ENCODE data around the gene CHTOP.
"Not testable (repeated sequence)": the region's sequence is repeated elsewhere in the genome, so short reads cannot be mapped to it uniquely, and the experiment has no call there.

Gene CHTOP

DNA sequence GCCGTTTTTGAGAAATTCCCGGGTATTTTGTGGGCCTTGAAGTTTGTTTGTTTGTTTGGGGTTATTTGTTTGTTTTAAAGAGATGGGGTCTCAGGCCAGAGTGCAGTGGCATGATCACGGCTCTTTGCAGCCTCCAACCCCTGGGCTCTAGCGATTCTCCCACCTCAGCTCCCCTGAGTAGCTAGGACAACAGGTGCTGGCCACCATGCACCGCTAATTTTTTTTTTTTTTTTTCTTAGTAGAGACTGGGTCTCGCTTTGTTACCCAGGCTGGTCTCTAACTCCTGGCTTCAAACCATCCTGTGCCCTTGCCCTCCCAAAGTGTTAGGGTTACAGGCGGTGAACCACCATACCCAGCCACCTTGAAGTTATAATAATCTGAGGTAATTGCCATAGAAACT lies 2.0 kb downstream of the CHTOP start:
- no peak for DNase-seq

DNA sequence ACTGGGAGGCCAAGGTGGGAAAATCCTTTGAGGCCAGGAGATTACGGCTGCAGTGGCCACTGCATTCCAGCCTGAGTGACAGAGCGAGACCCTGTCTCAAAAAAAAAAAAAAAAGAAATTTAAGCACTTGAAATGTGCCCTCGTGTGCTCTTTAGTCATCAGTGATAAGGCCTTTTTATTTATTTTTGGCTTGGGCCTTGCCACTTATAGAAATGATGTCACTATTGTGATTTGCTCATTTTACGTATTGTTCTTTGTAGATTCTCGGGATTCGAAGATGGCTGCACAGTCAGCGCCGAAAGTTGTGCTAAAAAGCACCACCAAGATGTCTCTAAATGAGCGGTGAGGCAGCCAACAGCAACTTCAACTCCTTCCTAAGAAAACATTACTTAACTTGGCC lies 2.4 kb downstream of the CHTOP start:
- DNase-seq = no peak

DNA sequence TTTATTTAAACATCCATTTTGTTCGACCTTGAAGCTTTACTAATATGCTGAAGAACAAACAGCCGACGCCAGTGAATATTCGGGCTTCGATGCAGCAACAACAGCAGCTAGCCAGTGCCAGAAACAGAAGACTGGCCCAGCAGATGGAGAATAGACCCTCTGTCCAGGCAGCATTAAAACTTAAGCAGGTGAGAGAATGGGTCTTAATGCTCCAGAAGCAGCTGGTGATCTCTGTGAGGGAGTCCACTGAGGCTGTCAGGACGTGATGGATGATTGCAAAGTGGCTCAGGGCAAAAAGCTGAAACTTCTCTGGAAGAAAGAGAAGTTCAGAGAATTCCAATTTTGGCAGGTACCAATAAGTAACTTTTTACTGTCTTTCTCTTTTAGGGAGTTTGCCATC lies 4.4 kb downstream of the CHTOP start:
- DNase-seq = no peak

DNA sequence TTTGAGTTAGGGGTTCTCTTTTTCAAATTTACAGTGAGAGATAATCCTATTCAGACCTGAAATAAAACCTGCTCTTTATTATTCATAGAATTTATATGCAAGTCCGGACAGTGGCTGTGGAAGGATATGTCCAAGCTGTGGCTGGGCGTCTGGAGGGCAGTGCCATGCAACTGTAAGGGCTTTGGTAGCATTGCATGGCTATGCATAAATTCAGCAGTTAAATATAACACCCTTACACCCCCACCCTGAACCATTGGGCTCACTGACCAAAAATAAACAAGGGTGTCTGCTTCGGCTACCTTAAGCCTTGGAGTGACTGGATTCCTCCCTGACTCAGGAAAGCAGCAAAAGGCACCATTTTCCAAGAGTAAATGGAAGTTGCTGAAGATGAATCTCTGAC lies 5.4 kb downstream of the CHTOP start:
- DNase-seq = no peak

DNA sequence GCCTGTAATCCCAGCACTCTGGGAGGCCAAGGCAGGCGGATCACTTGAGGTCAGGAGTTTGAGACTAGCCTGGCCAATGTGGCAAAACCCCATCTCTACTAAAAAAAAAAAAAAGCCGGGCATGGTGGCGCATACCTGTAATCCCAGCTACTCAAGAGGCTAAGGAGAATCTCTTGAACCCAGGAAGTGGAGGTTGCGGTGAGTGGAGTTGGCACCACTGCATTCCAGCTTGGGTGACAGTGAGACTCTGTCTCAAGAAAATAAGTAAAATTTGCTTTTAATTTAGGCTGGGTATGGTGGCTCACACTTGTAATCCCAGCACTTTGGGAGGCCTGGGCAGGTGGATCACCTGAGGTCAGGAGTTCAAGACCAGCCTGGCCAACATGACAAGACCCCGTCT lies 6.3 kb downstream of the CHTOP start:
- not testable (repeated sequence) for DNase-seq

DNA sequence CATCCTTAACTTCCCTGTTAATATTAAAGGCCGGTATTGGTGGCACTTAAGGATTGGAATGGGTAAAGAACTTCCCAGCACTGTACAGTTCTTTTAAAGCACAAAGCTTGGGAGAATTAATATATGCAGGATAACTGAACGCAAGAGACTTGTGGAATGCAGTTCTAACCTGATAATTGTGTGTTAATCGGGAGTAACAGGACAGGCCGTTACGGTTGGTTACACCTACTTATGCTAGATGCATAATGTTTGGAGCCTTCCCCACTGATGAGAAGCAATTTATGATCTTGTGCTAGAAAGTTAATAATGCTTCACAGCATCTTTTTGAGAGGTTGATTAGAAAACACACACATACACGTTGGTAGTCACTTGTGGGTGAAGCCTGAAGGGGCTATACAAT lies 7.0 kb downstream of the CHTOP start:
- no peak for DNase-seq

DNA sequence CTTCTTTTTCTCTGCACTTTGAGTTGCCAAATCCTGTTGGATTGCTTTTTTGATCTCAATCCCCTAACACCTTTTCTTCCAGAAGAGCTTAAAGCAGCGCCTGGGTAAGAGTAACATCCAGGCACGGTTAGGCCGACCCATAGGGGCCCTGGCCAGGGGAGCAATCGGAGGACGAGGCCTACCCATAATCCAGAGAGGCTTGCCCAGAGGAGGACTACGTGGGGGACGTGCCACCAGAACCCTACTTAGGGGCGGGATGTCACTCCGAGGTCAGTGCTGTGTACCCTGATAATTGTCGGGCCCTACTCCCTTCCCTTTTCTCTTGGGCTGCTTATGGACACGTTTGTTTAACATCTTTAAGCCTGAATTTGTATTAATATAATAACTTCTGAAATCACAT lies 8.3 kb downstream of the CHTOP start:
- DNase-seq = no peak

DNA sequence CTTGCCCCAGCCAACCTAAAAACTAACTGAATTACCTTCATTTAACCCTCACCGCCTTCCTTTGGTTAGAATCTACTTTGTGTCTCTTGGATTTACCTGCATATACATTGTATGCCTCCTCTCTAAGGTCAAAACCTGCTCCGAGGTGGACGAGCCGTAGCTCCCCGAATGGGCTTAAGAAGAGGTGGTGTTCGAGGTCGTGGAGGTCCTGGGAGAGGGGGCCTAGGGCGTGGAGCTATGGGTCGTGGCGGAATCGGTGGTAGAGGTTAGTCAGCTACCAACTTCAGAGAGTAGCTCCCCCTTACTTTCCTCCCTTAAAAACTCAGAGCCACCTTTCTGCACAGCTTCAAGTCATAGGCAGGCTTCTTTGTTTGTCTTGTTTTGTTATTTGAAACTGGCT lies 9.2 kb downstream of the CHTOP start:
- DNase-seq = no peak

DNA sequence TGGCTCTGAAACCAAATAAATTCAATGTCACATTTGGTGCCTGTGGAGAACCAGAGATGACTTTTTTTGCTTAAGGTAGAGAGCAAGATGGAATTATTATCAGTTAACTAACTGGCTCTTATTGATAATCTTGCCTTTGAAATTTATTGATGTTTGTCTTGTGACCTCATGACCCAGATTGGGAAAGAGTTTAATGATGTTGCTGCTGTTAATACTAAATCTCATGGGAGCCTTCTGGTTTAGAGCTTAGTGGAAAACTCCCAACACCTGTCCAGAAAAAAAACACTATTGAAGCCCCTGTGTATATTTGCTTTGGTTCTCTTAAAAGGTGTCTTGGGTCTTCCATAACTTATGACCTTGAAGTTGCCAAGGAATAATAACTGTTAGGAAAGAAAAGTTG lies 9.9 kb downstream of the CHTOP start:
- DNase-seq = no peak

DNA sequence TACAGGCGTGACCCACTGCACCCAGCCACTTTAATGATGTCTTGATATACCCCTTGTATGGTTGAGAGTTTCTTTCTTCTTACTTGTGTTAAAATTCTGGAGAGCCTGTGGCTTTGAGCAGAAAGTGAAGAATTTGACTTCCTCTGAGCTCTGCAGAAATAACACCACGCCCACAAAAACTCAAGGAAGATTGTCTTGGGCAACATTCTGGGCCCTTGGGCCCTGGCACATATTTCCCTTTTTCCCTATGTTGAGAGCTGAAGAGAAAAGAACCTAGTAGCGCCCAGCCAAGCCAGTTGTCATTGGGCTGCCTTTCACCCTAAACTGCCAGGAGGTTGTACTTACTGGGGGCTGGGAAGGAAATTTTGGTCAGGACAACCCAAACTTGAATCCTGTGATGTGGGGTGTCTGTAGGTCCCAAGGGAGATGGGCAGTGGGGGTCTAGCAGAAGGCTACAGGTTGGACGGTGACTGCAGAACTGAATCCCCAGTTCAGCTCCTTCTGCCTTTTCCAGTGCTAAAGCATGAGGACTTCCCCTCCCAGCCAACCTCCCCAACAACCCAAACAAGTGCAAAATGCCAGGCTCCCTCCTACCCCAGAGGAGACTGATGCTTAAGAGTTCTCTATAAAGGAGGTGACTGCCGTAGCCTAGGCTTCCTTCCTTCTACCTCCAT lies 12.9 kb downstream of the CHTOP start:
- DNase-seq = no peak

DNA sequence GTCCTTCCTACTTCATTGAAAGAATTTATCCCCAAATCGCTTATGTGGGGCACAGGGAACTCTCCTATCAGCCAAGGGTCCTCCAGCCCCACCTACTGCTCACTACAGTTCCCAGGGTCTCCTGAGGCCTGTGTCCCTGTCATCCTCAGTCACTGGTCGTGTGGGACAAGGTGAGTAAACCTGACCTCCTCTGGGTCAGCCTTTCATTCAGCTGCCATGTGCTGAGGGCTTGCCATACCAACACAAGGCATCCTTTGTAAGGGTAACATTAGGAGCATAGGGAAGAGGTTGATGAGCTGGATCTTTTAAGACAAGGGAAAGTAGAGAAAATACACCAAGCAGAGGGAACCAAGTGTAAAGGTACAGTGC lies 13.5 kb downstream of the CHTOP start:
- no peak for DNase-seq

DNA sequence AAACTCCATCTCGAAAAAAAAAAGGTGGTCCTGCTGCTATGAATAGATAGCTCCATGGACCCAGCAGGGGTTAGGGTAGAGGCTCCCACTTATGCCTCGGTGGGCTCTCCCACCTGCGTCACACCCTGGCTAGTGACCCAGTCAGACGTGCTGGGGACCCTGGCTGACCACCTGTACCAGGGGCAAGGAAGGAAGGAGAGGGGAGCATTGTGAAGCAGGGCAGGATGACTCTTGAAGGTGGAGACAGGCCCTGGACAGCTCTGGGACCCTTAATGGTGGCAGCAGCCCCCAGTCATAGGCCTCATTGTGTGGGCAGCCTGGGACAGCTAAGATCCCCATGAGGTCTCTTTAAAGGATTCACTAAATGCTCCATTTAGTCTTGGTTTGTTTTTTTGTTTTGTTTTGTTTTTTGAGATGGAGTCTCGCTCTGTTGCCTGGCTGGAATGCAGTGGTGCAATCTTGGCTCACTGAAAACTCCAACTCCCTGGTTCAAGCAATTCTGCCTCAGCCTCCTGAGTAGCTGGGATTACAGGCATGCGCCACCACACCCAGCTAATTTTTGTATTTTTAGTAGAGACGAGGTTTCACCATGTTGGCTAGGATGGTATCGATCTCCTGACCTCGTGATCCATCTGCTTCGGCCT lies 14.3 kb downstream of the CHTOP start:
- DNase-seq = no peak

DNA sequence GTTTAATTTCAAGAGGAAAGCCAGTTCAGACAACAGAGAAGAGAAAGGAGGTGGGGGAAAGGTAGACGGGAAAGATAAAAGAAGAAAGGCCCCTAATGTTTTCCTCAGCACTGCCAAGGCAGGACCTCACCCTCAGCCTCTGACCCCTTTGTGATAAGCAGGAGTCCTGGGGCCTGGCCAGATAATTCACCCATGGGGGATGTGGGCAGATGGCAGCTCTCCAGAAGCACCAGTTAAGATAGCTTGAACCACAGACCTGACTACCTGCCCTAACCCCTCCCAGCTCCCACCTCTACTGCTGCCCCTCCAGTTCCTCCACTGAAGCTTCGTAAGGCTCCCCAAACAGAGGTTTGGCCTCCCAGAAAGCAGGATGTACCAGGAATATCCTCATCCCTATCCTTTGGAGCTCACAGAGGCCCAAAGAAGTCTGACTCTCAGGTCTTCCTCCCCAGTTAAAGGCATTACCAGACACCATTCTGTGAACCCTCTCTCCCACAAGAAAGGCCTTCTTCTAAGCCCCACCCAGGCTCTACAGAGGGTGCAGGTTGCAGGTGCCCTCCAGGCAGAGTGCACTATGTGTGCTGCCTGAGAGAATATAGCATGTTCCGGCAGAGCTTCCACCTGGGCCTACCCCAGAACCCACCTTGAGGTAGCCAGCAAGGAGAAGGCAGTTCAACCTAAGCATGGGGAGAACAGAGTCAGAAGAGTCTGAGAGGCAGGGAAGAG lies 15.4 kb downstream of the CHTOP start:
- DNase-seq = no peak

DNA sequence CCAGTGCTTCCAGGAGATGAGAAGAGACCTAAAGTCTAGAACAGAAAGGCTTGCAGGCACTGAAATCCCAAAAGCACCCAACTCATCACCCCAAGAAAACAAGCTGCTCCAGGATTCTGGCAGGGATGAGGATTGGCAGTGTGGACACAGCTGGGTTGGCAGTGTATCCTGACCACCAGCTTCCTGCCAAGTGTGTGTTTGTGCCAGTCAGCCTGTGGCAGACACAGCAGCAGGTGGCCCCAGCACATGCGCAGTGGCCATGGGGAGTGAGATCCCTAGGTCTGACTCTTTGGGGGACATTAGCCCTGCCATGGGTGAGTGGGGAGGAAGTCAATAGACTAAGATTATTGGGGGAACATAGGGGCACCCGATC lies 16.0 kb downstream of the CHTOP start:
- peak; percentile 63 for DNase-seq

DNA sequence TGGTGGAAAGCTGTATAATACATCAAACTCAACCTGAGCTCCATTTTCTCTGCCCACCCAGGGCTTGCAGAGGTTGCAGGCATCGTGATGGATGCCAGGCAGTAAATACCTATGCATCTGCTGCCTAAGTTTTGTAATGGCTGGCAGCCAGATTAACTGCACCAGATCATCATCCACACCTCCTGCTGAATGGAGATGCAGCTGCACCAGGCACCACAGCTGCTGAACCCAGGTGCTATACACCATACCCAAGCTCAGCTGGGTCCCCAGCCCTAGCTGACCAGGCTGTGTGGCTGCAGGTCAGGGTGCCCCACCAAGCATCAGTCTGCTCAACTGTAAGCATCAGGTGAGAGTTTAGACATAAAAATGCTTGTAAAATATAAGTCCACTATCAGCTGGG lies 17.9 kb downstream of the CHTOP start:
- DNase-seq = no peak

DNA sequence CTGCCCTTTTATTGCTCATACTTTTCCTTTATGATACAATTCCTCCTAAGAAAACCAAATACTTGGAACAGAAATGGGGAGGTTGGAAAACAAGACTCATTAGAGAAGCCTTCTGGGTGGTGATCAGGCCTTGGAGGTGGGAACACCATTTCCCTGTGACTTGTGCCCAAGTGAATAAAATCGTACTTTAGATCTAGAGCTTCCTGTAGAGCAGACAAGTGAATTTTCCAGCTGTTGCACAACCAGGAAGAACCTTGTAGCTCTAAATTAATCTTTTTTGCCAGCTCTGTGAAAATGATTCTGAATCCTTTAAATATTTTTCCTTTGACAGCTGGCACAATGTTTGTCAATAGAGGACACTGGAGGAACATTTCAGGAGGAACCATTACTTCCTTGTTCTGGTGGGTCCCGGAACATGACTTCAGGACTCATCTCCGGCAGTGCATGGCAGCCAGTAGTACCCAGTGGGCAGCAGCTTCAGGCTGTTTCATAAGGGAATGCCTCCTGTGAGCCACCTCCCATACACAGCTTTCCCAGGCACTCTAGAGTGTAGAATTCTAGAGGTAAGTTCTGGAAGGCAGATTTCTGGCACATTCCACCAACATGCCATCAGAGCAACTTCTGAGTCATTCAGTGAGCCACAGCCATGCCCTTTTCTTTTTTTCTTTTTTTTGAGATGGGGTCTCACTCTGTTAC lies 19.1 kb downstream of the CHTOP start:
- no peak for DNase-seq

DNA sequence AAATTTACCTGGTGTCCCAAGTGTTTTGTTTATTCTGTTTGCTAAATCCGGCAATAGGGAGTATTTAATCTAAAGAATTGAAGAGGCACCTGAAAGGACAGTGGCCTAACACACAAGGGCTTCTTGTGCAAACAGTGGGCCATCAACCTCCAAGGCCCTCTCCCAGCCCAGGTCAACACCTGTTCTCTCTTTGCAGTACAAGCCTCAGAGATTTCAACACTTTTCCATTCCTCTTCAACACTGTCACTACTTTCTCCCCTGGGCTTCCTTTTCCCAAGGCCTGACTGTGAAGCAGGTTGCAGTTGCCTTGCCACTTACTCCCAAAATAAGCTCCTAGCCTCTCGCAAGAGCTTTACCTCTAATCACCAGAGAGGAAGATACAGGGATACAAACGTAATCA lies 21.5 kb downstream of the CHTOP start:
- DNase-seq = no peak

DNA sequence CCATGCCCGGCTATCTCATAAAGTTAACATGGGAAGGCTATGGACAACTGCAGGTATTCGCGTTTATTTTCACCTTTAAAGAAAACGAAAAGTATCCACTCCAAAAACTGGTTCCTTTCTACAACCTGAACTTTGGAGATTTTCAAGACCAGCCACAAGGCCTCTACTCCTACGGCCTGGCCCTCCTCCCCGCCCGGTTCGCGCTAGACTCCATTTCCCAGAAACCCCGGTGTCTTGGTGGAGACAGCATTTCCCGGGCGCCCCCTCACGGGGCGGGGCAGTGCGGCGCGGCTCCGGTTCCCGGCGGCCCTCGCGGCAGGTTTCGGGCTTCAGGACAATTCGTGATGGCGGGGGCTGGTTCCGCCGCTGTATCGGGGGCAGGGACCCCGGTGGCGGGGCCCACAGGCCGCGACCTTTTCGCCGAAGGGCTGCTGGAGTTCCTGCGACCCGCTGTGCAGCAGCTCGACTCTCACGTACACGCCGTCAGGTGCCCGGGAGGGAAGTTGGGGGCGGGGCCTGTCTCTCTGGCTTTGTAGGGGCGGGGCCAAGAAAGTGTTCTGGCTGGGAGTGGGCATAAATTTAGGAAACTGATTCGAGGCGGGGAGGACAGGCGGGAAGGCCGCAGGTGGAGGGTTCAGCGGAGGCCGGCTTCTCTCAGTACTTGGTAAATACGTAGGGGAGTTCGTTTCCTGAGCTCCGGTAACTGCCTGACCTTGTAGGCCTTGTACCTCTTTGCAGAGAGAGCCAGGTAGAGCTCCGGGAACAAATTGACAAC lies 24.7 kb downstream of the CHTOP start, which contains the start of gene SNAPIN:
Gene SNAPIN (plus strand): TSS at position 304 of the 775 bp plus-strand sequence. CDS start 41 bp downstream, at position 345.
- DNase-seq = peak; percentile 95

DNA sequence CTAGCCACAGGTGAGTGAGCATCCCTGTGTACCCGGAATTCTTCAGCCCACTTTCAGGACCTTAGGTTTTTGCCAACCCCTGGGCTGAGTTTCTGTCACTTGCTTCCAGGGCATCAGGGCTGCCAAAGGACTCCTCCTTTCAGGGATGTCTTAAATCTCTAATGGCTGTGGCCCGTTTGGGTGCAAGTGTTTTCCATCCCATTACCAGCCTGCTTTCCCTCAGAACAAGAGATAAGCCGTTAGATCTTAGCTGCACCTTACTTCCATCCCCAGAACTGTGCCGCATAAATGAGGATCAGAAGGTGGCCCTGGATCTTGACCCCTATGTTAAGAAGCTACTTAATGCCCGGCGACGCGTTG lies 25.3 kb downstream of the CHTOP start:
- DNase-seq = no peak

DNA sequence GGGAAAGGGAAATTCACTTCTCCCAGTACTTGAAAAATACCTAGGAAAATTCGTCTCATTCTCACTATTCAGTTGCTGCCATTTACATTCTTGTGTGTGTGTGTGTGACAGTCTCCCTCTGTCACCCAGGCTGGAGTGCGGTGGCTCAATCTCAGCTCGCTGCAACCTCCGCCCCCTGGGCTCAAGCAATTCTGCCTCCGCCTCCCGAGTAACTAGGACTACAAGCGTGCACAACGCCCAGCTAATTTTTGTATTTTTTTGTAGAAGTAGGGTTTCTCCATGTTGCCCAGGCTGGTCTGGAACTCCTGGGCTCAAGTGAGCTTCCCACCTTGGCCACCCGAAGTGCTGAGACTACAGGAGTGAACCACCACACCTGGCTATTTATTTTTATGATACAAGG lies 25.8 kb downstream of the CHTOP start:
- DNase-seq = no peak

DNA sequence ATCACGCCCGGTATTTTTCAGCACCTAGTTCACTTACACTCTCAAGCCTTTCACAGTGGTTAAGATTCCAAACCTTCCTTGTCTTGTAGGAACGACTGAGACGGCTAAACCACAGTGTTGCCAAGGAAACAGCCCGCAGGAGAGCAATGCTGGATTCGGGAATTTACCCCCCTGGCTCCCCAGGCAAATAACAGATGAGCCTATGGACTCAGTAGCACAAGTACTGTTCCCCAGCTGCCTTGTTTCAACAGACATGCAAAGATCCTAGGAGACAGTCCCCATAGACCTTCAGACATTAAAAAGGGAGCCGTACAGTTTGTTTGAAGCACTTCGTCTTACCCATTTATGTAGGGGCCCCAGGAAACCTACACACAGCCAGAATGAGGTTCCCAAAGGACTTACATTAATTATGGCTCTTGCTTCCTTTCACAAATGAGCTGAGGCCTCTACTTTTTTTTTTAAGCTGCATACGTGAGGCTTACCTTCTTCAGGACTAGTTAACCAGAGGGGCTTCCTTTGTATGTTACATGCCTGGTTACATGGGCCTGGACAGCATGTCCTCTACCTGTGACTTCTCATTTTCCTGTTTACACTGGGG lies 27.3 kb downstream of the CHTOP start:
- no peak for DNase-seq

DNA sequence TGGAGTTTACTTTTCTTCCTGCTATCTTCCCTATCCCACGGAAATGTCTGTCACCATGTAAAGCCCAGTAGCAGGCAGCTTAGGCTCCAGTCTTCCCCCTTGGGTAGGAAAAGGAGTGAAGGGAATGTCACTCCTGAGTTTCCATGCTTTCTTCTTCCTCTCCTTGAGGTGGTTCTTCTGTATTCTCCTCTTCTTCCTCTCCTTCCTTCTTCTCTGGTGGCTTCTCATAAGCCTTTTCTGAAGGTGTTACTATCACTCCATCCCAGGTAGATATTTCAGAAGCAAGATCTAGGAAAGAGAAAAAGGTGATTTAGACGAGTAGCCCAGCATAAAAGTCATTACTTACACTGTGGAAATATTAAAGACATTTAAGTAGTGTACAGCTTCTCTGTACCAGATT lies 28.4 kb downstream of the CHTOP start:
- DNase-seq = no peak

DNA sequence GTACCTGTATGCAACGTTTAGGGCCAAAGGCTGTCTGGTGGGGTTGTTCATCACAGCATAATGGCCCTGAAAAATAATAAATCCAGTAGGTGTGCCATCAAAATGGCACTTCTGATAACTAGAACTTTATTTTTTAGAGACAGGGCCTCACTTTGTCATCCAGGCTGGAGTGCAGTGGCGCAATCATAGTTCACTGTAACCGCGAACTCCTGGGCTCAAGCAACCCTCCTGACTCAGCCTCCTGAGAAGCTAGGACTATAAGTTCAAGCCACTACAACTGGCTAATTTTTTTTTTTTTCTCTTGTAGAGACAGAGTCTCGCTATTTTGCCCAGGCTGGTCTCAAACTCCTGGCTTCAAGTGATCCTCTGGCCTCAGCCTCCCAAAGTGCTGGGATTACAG lies 29.3 kb downstream of the CHTOP start:
- DNase-seq = no peak

Data from right forelimb (tissue), 1 donor.